ENCODE results near the gene RALB.

The RALB gene

DNA sequence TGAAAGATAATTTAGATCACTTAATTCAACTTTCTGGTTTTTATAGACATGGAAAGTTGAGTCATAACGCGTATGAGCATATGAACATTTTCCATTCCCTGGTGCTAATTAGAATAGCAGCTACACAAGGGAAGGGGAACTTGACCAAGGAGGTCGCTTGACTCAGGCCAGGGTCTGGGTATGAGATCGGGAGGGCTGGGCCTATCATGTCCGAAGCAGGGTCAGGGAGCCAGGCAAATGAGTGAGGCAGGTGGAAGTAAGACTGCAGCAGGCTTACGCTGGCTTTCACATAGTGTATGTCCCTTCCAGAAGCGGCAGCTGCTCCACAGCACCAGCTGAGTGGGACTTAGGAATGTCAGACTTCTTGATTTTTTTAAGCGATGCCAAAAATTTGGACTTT lies 14.7 kb downstream of the RALB start:
- TF ChIP-seq ZNF514 (tag by site-specific recombination; IDR thresholded peaks at IDR 0.05) (no peak), ZNF184 (tag by site-specific recombination; IDR thresholded peaks at IDR 0.05) (no peak), ZNF677 (tag by site-specific recombination; IDR thresholded peaks at IDR 0.05) (no peak), REPIN1 (tag by site-specific recombination; IDR thresholded peaks at IDR 0.05; ENCODE audit: low read depth) (no peak), SP3 (tag by site-specific recombination; IDR thresholded peaks at IDR 0.05) (no peak), ZNF48 (tag by site-specific recombination; IDR thresholded peaks at IDR 0.05) (no peak), GLI2 (tag by site-specific recombination; IDR thresholded peaks at IDR 0.05; ENCODE audit: borderline replicate concordance, low read depth) (no peak)
- TF ChIP-seq, protein P1, sequence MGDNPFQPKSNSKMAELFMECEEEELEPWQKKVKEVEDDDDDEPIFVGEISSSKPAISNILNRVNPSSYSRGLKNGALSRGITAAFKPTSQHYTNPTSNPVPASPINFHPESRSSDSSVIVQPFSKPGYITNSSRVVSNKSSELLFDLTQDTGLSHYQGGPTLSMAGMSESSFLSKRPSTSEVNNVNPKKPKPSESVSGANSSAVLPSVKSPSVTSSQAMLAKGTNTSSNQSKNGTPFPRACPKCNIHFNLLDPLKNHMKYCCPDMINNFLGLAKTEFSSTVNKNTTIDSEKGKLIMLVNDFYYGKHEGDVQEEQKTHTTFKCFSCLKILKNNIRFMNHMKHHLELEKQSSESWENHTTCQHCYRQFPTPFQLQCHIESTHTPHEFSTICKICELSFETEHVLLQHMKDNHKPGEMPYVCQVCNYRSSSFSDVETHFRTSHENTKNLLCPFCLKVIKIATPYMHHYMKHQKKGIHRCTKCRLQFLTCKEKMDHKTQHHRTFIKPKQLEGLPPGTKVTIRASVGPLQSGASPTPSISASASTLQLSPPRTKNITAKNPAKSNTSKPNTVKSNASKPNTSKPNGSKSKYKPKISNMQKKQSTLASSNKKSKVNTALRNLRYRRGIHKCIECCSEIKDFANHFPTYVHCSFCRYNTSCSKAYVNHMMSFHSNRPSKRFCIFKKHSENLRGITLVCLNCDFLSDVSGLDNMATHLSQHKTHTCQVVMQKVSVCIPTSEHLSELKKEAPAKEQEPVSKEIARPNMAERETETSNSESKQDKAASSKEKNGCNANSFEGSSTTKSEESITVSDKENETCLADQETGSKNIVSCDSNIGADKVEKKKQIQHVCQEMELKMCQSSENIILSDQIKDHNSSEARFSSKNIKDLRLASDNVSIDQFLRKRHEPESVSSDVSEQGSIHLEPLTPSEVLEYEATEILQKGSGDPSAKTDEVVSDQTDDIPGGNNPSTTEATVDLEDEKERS (tag by site-specific recombination; IDR thresholded peaks at IDR 0.05), result no peak
- POLR2A ChIA-PET, result no interaction called here
- no peaks in the 10 kb centered on the region for H3K9me3 ChIP-seq (ENCODE audit: control insufficient read depth, insufficient read depth, low read depth, low read length)

DNA sequence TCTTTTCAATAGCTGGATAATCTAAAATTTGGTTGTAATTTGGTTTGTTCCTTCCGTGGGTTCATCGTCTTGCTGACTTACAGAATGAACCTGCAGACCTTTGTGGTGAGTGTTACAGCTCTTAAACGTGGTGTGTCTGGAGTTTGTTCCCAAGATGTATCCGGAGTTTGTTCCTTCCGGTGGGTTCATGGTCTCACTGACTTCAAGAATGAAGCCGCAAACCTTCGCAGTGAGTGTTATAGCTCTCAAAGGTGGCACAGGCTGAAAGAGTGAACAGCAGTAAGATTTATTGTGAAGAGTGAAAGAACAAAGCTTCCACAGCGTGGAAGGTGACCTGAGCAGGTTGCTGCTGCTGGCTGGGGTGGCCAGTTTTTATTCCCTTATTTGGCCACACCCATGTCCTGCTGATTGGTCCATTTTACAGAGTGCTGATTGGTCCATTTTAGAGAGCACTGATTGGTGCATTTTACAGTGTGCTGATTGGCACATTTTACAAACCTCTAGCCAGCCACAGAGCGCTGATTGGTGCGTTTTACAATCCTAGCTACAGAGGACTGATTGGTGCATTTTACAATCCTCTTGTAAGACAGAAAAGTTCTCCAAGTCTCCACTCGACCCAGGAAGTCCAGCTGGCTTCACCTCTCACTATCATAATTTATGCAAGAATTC lies 16.6 kb downstream of the RALB start:
- ChIA-PET CTCF (no interaction called here), POLR2A (interaction anchor here (0.6 kb wide), 1 partner anchor 21 kb away, joined by 3 read pairs; no protein-coding TSS in a partner anchor)

More for the DNA sequence above, 14.7 kb downstream of the RALB start:
- Histone ChIP-seq H3K4me1 (ENCODE audit: control insufficient read depth, insufficient read depth, low read length) (no peaks in the 10 kb centered on the region), H3K36me3 (ENCODE audit: control insufficient read depth in 2 of 2, insufficient read depth in 1 of 2, low read length in 2 of 2) (no peaks in the 10 kb centered on the region), H3K27ac (ENCODE audit: extremely low read depth, low read depth, low read length) (no peak overlapping the region), H3K4me3 (ENCODE audit: low read depth, low read length) (no peak overlapping the region)
- CTCF ChIA-PET, result interaction anchor here (0.8 kb wide), 1 partner anchor 15 kb away, joined by 3 read pairs; the partner anchor contains the start of gene RALB

DNA sequence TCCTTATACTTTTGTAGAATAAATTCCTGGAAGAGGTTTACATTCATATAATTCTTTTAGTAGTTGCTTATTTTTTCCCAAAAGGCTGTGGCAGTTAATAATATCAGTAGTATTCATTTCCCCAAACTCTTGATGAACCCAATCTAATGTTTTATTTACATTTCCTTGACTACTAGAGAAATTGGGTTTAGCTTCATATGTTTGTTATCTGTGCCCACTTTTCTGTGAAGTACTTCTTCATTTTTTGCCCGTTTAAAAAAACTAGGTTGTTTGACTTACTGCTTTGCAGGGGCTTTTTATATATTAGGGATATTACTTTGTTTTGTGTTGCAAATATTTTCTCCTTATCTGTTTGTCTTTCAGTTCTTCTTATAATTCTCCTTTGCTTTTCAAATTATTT lies 17.2 kb downstream of the RALB start:
- Histone ChIP-seq H3K4me1 (ENCODE audit: control insufficient read depth, insufficient read depth, low read length) (no peaks in the 10 kb centered on the region), H3K36me3 (ENCODE audit: control insufficient read depth in 2 of 2, insufficient read depth in 1 of 2, low read length in 2 of 2) (no peaks in the 10 kb centered on the region), H3K9me3 (ENCODE audit: control insufficient read depth, insufficient read depth, low read depth, low read length) (no peaks in the 10 kb centered on the region), H3K27ac (ENCODE audit: extremely low read depth, low read depth, low read length) (no peak overlapping the region), H3K4me3 (ENCODE audit: low read depth, low read length) (no peak overlapping the region)
- no peak for TF ChIP-seq ZNF48 (tag by site-specific recombination; IDR thresholded peaks at IDR 0.05)
- TF ChIP-seq ZNF112 (tag by site-specific recombination; IDR thresholded peaks at IDR 0.05), result no peak
- TF ChIP-seq SCRT2 (tag by site-specific recombination; IDR thresholded peaks at IDR 0.05), result no peak
- TF ChIP-seq ZNF223 (tag by site-specific recombination; IDR thresholded peaks at IDR 0.05), result no peak
- TF ChIP-seq ZNF76 (tag by site-specific recombination; IDR thresholded peaks at IDR 0.05; ENCODE audit: borderline replicate concordance, low read depth), result no peak
- no peak for TF ChIP-seq ZNF146 (tag by site-specific recombination; IDR thresholded peaks at IDR 0.05)
- TF ChIP-seq ZNF558 (tag by site-specific recombination; IDR thresholded peaks at IDR 0.05), result no peak
- no peak for TF ChIP-seq ZNF138 (tag by site-specific recombination; IDR thresholded peaks at IDR 0.05; ENCODE audit: borderline replicate concordance)
- TF ChIP-seq ZSCAN16 (tag by site-specific recombination; IDR thresholded peaks at IDR 0.05), result no peak
- TF ChIP-seq ZFP41 (tag by site-specific recombination; IDR thresholded peaks at IDR 0.05; ENCODE audit: borderline replicate concordance), result no peak
- no peak for TF ChIP-seq ZNF626 (tag by site-specific recombination; IDR thresholded peaks at IDR 0.05)
- no peak for TF ChIP-seq GFI1B (tag by site-specific recombination; IDR thresholded peaks at IDR 0.05)
- TF ChIP-seq HOXA7 (CRISPR knock-in tag; IDR thresholded peaks at IDR 0.05; ENCODE audit: borderline replicate concordance), result no peak
- TF ChIP-seq SCRT1 (tag by site-specific recombination; IDR thresholded peaks at IDR 0.05; ENCODE audit: borderline replicate concordance), result no peak
- no peak for TF ChIP-seq KLF7 (tag by site-specific recombination; IDR thresholded peaks at IDR 0.05; ENCODE audit: borderline replicate concordance)
- TF ChIP-seq ZNF473 (tag by site-specific recombination; IDR thresholded peaks at IDR 0.05), result no peak
- CTCF ChIA-PET, result no interaction called here
- POLR2A ChIA-PET, result no interaction called here

More for the DNA sequence above, 16.6 kb downstream of the RALB start:
- Histone ChIP-seq H3K4me3 (ENCODE audit: low read depth, low read length) (no peak overlapping the region), H3K9me3 (ENCODE audit: control insufficient read depth, insufficient read depth, low read depth, low read length) (no peaks in the 10 kb centered on the region), H3K4me1 (ENCODE audit: control insufficient read depth, insufficient read depth, low read length) (no peaks in the 10 kb centered on the region), H3K36me3 (ENCODE audit: control insufficient read depth in 2 of 2, insufficient read depth in 1 of 2, low read length in 2 of 2) (no peaks in the 10 kb centered on the region), H3K27ac (ENCODE audit: extremely low read depth, low read depth, low read length) (no peak overlapping the region)
- TF ChIP-seq ZNF174 (tag by site-specific recombination; IDR thresholded peaks at IDR 0.05) (no peak), MYNN (tag by site-specific recombination; IDR thresholded peaks at IDR 0.05; ENCODE audit: borderline replicate concordance) (no peak), ZNF621 (tag by site-specific recombination; IDR thresholded peaks at IDR 0.05) (no peak), OSR2 (tag by site-specific recombination; IDR thresholded peaks at IDR 0.05) (no peak), BCL11B (tag by site-specific recombination; IDR thresholded peaks at IDR 0.05; ENCODE audit: low read depth) (no peak), ZNF366 (tag by site-specific recombination; conservative IDR thresholded peaks at IDR 0.05) (no peak), SP2 (tag by site-specific recombination; IDR thresholded peaks at IDR 0.05) (no peak), ZNF791 (tag by site-specific recombination; IDR thresholded peaks at IDR 0.05) (no peak), KLF8 (tag by site-specific recombination; IDR thresholded peaks at IDR 0.05) (no peak)
- TF ChIP-seq, protein P2, sequence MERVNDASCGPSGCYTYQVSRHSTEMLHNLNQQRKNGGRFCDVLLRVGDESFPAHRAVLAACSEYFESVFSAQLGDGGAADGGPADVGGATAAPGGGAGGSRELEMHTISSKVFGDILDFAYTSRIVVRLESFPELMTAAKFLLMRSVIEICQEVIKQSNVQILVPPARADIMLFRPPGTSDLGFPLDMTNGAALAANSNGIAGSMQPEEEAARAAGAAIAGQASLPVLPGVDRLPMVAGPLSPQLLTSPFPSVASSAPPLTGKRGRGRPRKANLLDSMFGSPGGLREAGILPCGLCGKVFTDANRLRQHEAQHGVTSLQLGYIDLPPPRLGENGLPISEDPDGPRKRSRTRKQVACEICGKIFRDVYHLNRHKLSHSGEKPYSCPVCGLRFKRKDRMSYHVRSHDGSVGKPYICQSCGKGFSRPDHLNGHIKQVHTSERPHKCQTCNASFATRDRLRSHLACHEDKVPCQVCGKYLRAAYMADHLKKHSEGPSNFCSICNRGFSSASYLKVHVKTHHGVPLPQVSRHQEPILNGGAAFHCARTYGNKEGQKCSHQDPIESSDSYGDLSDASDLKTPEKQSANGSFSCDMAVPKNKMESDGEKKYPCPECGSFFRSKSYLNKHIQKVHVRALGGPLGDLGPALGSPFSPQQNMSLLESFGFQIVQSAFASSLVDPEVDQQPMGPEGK (tag by site-specific recombination; IDR thresholded peaks at IDR 0.05), result no peak

Data from HEK293 (cell line).